Activated CD4-positive, CD25-positive, alpha-beta regulatory T cell (primary cell): ENCODE results near the gene FRMPD2.

ENCODE experiments used
- DNase-seq, 4 experiments: peaks; one replicate each; lab custom pipeline; 2025; lab: John Stamatoyannopoulos, UW

FRMPD2 gene, protein sequence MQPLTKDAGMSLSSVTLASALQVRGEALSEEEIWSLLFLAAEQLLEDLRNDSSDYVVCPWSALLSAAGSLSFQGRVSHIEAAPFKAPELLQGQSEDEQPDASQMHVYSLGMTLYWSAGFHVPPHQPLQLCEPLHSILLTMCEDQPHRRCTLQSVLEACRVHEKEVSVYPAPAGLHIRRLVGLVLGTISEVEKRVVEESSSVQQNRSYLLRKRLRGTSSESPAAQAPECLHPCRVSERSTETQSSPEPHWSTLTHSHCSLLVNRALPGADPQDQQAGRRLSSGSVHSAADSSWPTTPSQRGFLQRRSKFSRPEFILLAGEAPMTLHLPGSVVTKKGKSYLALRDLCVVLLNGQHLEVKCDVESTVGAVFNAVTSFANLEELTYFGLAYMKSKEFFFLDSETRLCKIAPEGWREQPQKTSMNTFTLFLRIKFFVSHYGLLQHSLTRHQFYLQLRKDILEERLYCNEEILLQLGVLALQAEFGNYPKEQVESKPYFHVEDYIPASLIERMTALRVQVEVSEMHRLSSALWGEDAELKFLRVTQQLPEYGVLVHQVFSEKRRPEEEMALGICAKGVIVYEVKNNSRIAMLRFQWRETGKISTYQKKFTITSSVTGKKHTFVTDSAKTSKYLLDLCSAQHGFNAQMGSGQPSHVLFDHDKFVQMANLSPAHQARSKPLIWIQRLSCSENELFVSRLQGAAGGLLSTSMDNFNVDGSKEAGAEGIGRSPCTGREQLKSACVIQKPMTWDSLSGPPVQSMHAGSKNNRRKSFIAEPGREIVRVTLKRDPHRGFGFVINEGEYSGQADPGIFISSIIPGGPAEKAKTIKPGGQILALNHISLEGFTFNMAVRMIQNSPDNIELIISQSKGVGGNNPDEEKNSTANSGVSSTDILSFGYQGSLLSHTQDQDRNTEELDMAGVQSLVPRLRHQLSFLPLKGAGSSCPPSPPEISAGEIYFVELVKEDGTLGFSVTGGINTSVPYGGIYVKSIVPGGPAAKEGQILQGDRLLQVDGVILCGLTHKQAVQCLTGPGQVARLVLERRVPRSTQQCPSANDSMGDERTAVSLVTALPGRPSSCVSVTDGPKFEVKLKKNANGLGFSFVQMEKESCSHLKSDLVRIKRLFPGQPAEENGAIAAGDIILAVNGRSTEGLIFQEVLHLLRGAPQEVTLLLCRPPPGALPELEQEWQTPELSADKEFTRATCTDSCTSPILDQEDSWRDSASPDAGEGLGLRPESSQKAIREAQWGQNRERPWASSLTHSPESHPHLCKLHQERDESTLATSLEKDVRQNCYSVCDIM (N-terminal part only)

DNA sequence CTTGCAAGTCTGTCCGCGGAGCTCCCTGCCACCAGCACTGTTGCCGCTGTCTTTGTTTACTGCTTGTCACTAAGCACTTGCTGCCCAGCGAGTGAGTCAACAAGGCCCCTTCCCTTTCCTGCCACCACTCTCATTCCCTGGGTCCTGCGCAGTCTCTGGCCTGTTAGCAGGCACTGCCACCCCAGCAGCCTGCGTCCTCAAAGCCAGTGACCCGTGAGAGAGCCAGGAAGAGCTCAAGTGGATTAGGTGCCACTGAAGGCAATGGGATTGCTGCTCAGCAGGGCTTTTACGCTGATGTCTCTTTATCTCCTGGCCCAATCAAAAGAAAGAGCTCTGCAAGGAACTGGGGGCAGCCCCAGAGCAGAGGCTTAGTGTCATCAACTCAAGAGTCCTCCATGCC lies at the start of gene FRMPD2:
FRMPD2 (minus strand) TSS at position 61 of the 400 bp plus-strand sequence. CDS start 129 bp downstream, outside the sequence.
- no peak for DNase-seq

DNA sequence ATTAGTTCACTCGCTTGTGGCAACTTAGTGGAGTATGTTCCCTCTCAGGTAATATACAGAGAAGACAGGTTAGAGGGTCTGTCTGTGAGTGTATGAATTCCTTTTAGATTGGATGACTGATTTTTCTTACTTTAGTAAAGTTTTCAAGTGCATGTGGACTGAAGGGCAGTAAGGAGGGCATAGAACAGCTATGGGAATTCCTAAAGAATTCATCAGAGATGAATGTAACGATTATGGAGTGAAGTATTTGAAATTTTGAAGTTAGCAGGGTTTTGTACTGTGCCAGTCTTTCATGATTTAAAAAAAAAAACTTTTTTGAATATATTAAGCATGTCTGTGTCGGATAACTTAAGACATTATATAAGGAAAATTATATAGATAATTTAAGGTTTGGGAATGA lies 47.5 kb upstream of the FRMPD2 start:
- no peak for DNase-seq

DNA sequence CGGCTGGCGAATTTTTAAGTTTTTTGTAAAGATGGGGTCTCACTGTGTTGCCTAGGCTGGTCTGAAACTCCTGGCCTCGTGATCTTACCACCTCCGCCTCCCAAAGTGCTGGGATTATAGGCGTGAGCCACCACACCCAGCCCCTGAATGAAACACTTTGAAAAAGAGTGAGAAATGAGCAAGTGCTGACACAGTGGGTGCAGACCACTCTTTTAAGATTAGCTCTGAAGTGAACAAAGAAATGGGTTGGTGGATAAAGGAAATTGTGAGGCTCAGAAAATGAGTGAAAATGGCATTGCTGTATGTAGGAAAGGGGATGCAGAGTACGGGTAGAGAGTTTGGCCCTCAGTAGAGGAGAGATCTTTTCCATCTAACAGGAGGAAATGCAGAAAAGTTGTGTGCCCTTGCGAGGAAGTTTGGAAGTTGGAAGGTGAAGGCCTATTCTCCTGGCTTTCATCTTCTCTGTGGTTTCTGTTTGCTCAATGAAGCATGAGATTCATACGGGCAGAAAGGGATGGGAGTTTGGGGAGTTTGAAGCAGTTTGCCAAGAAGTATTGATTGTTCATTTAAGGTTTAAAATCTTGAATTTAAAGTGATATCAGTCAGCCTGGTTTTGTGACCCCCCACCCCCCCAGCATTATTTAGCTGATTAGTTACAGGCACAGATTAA lies 43.0 kb upstream of the FRMPD2 start:
- no peak for DNase-seq

DNA sequence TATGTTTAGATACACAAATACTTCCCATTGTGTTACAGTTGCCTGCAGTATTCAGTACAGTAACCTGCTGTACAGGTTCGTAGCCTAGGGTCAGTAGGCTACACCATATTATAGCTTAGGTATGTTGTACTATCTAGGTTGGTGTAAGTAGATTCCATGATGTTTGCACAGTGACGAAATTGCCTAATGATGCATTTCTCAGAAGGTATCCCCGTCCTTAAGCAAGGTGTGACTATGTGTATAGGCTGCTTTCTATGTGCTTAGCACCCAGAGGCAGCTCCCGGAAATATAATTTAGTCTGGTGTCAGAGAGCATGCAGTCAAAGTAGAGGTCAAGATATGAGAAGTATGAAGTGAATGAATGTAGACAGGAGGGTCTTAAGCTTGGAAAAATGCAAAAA lies 41.7 kb upstream of the FRMPD2 start:
- no peak for DNase-seq

DNA sequence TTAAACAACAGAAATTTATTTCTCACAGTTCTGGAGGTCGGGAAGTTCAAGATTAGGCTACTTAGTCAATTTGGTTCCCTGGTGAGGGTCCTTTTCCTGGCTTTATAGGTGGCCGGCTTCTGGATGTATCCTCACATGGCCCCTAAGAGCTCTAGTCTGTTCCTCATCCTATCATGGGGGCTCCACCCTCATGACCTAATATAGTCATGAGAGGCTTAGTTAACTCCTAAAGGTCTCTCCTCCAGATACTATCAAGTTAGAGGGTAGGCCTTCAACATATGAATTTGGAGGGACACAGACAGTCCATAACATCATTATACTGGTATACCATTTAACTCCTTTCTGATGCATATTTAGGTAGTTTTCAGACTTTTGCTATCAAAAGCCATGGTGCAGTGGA lies 39.6 kb upstream of the FRMPD2 start:
- DNase-seq: no peak

DNA sequence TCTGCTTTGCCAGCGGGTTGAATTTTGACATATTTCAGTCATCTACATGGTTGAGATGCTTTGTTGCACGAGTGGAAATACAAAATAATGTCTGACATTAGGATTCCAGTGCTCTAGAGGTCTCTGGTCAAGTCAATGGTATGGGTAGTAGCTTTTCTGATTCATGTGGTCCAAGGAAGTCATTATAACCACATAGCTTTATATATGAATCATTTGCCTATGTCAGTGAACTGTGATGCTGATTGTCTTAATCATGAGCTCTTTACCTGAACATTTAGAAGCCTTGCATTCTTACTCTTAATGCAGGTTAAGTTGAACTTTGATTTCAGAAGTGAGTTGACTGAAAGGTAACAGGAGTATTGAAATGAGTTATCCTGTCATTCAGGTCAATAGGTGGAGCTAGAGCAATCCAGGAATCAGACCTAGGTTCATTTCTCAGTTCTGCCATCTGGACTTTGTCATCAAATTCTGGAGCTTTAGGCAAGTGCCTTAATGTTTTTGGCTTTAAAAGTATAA lies 35.3 kb upstream of the FRMPD2 start:
- no peak for DNase-seq

DNA sequence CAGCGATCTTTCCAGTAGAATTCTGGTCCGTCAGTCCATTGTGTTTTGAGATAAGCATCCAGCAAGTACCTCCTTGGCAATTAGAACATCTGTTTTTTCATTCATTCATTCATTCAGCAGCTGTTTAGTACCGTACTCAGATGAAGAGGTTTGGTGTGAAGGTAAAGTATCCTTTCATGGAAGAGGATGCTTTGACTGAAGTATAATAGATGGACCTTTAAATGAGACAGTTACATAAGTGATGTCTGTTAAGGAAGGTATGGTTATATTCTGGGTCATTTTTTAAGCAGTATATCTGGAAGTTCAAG lies 33.2 kb upstream of the FRMPD2 start:
- DNase-seq: no peak

DNA sequence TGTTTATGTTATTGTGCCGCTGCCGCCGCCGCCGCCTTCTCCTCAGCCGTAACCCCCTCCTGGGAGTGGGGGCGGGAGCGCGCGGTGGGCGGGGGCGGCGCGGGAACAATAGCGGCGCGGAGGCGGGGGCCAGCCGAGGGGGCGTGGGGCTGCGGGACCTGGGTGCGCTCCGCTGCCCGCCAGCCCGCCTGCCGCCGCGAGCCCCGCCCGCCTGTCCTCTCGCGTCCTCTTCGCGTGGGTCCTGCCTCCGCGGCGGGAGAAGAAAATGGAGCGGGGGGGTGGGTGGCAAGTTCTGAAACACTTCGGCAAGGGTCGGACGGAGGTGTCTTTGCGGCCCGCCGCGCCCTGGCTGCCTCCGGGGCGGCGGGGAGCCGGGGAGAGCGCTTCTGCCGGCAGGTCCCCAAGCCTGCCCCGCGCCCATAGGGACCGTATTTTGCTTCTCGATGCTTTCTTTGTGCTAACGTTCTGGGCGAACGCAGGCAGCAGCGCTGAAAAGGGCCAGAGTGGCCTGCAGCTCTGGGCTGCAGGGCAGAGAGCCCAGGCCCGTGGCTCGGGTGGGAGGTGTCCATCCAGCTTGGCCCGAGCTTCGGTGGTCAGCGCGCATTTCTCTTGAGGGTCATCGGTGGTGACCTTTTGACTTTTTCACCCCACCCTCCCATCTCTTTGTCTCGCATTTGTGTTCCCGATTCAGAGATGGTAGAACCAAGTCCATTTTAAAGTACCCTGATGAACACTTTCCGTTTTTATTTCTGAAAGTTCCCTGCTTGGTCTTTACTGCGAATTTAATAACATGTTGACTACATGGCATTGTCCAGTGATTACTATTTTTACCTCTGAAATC lies 32.6 kb upstream of the FRMPD2 start:
- peak; percentile 43 to 62 (median 58) for DNase-seq

DNA sequence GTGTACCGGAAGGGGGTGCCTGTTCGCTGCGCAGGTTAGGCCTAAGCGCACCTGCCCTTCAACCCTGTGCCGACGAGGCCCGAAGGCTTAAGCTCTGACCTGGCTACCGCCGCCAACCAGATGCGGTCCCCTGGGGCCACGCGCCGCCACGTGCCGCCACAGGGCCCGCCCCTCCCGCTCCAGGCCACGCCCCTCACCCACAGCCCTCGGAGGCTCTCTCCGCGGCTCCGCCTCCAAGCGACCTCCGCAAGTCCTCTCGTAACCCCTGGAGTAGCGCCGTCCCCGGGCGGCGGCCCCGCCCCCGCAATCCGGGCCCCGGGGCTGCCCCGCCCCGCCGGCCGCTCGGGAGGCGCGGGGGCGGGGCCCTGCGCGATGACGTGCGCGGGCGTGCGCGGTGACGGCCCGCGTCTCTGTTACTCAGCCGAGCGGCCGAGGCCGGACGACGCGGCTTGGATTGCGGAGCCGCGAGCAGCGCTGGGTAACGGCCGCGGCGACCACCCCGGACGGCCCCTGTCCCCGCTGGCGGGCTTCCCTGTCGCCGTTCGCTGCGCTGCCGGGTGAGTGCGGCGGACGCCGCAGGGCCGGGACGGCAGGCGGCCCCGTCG lies 31.9 kb upstream of the FRMPD2 start, which contains the start of gene MAPK8:
MAPK8 (plus strand) TSS at position 413 of the 605 bp plus-strand sequence. CDS start 94,984 bp downstream, outside the sequence.
- peak; percentile 82 to 91 (median 86) for DNase-seq

DNA sequence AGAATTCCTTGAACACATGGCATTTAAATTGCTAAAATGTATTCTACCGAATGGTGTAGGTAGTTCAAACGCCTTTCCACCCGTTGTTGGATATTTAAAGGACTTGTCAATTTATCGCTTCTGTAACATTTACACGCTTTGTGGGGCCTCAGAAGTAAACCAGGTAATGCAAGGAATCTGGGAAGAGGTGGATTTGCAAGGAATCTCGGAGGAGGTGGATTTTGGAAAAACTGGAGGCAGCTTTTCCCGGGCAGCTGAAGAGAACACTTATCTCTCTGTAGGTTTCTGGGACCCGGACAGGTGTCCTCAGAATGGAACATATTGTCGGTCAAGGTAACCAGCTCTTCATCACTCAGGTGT lies 31.4 kb upstream of the FRMPD2 start:
- DNase-seq: no peak

DNA sequence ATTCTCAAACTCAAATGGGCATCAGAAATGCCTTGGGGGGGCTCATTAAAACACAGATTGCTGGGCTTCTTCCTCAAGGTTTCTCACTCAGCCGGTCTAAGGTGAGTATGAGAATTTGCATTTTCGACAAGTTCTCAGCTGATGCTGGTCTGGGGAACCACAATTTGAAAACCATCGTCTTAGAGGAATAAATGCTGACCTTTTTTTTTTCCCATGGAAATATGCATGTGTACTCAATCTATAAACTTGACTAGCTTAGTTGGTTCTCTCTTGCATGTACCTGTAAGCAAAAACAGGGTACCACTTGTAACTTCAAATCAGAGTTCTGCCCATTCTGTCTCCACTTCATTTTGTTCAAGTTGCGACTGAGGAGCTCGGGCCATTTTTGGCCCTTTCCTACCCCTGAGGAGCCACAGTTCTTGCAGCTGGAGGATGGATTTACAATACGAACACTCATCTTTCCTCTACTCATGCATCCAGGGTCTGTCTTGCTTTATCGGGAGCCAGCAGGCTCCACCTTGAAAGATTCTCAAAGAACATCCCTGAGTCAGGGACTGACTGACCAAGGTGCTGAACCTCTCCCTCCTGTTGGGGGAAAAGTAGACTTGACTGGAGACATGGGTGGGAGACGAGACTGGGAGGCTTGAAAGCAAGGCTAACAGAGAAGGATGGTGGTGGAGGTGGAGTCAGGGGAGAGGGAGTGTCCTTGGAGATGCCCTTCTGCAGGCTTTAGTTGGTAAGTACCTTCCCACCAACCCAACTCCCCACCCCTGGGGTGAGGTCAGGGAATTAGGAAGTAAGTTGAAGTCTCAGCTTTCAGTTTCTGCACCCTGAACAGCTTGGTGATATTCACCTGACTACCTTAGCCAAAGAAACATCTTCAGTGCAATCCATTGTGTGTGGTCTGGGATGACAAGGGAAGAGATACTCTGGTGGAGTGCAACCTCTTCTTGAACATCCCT lies 28.3 kb upstream of the FRMPD2 start:
- no peak for DNase-seq

DNA sequence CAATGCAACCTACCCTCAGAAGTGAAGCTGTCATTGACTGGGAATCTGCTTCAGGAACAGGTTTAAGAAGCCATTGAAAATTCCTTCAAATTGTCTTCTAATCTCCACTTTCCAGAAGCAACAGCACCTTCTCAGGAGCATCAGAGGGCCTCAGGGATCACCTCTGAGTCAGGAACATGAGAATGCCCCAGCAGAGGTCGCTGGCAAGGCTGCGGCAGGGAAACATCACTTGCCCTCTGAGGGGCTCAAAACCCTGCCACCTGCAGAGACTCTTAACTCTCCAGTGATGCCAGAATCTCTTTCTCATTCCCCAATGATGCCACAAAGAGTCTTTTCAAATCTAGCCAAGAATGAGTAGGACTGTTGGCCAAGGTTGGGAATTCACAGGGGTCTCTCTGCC lies 26.1 kb upstream of the FRMPD2 start:
- no peak for DNase-seq

DNA sequence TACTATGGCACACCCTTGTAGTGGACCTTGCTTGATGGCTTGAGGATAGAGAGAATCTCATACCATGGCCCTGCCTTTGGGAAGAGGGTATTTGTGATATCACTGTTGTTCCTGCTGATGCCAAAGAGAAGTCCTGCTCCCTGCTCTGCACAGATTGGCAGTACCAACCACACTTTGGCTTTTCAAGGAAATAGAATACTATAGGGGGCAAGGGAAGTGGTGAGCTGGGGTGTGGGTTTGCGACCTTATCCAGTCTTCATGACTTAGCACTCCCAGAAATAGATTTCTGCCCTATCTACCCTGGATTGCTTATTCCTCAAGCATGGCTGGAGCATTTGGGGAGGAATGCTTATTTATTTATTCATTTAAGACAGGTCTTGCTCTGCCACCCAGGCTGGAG lies 25.2 kb upstream of the FRMPD2 start:
- DNase-seq: no peak

DNA sequence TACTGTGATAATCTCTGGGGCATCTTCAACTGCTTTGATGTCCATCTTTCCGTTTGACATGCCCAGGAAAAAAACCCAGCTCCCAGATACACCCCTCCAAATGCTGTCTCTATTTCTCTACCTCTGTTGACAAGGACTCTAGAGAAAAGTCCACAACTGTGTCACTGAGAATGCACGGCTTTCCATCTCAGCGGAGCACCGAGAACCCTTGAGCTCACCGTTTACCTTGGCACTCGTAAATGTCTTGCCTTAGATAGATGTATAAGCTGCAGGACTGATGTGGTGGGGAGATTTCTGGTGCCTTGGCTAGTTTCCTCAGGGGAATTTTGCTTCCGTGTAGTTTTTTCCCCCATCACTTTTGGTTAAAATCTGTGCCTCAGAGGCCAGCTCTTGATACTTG lies 24.6 kb upstream of the FRMPD2 start:
- no peak for DNase-seq

DNA sequence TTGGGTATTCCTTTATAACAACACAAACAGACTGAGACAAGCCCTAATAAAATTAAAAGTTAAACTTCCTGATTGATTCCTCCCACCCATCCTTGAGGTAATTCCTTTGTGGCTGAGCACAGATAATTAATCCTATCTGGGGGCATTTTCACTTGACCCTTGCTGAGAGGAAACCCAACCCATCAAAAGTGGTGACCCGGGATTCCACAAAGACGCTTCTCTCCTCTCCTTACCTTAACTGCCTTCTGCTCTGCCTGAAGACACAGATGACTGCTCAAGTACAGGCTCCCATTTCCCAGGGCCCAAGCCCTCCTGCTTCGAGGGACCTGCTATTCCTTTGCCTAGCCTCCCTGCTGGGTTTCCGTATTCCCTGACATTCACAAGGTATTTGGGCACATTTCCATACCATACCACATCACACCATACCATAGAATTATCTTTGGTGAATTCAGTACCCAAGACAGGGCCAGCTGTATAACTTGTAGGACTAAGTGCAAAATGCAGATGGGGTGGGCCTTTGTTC lies 22.1 kb upstream of the FRMPD2 start:
- no peak for DNase-seq

DNA sequence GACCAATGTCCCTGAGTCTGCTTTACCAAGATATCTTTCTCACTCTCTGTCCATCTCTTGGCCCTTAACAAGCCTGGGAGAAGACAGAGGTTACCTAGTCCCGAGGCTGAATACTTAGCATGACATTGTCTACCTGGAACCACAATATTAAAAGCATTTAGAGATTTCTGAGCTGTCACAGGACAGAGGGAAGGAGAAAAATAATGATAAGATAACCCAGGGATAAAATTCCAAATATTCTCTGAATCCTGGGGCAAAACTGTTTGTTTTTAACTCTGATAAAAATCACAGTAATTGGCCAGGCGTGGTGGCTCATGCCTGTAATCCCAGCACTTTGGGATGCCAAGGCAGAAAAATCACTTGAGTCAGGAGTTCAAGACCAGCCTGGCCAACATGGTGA lies 19.9 kb upstream of the FRMPD2 start:
- DNase-seq: no peak

DNA sequence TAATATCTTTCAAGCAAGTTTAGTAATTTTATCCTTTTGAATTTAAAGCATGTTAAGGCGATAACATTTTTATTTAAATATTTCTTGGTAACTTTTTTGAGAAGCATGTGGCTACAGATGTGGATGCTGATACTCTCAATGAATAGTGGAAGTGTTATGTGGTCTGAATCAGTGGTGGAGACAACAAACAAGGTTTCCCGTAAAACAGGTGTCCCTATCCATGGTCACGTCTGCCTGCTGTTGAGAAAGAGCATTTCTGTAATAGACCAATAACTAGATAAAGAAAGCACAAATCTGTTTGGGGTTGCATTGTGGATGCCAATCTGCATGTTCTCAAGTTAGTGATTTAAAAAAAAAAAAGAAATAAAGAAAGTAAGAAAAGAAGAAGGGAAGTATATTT lies 18.1 kb upstream of the FRMPD2 start:
- no peak for DNase-seq

DNA sequence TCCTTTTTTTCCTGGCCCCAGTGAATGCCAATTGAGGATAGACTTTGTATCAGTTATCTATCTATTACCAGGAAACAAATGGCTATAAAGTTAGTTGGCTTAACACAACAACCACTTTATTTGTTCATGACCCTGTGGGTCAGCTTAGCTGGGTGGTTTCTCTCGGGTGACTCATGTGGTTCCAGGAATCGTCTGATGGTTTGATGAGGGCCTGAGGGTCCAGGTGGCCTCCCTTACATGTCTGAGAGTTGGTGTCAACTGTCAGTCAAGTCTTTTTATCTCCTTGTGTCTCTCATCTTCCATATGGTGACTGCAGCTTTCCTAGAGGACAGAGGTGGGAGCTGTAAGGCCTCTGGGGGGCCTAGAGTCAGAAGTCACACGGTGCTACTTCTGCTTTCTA lies 16.7 kb upstream of the FRMPD2 start:
- DNase-seq: no peak

DNA sequence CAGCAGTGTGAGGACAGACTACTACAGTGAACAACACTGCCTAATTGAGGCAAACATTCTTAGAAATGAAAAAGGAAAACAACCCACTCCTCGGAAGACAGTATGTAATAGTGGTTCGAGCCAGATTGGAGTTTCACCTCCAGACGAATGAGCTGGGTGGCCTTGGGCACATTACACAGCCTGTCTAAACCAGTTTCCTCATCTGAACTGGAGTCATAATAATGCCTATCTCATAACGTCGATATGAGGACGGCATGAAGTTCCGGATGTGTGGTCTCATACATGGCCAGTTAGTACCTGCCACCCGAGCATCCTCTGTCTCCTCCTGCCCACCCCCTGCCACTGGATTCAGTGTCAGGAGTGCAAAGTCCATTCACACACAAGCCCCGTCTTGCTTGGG lies 15.8 kb upstream of the FRMPD2 start:
- DNase-seq: no peak
